Stomach (tissue), 4 donors: ENCODE data around the gene SH3PXD2A.

Source experiments
- POLR2A ChIP-seq, 4 donors: fragments of 450-650 bp; IDR thresholded peaks; one replicate each; pipeline ENCODE4 v1.6.1; 2016; ENCODE audit warnings: antibody characterized with exemption in 4 of 4, control low read depth in 2 of 4, mild to moderate bottlenecking in 1 of 4, moderate library complexity in 1 of 4
- TF ChIP-seq, protein P1 (sequence below), 7 experiments: fragments of 450-650 bp in 4 of 7; fragments of 200-600 bp in 3 of 7; sonication (generic) in 3 of 7; IDR thresholded peaks; one replicate each; pipeline ENCODE4 v1.5.1; 2016 to 2019; ENCODE audit warnings: antibody characterized with exemption in 7 of 7, control low read depth in 2 of 7, mild to moderate bottlenecking in 1 of 7

DNA sequence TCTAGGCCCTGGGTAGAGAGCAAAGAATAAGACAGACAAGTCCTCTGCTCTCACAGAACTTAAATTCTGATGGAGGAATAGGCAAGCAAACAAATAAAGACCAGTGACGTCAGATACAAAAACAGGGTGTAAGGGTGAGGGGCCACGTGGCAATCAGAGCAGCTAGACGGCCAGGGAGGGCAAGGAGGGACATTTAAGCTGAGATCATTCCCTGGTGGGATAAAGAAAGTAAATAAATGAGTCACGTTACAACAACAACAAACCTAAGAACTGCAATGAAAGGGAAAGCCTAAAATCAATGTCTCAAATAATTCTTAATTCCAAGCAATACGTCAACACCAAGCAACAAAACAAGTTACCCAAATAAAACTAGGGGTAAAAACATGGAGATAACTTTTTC is 40.8 kb upstream of the SH3PXD2A start:
- TF ChIP-seq POLR2A (IDR thresholded peaks at IDR 0.05) = no peak
- TF ChIP-seq, protein P1, sequence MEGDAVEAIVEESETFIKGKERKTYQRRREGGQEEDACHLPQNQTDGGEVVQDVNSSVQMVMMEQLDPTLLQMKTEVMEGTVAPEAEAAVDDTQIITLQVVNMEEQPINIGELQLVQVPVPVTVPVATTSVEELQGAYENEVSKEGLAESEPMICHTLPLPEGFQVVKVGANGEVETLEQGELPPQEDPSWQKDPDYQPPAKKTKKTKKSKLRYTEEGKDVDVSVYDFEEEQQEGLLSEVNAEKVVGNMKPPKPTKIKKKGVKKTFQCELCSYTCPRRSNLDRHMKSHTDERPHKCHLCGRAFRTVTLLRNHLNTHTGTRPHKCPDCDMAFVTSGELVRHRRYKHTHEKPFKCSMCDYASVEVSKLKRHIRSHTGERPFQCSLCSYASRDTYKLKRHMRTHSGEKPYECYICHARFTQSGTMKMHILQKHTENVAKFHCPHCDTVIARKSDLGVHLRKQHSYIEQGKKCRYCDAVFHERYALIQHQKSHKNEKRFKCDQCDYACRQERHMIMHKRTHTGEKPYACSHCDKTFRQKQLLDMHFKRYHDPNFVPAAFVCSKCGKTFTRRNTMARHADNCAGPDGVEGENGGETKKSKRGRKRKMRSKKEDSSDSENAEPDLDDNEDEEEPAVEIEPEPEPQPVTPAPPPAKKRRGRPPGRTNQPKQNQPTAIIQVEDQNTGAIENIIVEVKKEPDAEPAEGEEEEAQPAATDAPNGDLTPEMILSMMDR (IDR thresholded peaks at IDR 0.05) = no peak
